Loucy (cell line): ENCODE results near the gene CAMTA1.

ENCODE experiments used
- H2AFZ ChIP-seq: fragments of 200-600 bp; sonication (generic); 2 replicates; pipeline ENCODE4 v1.6.0; 2016; ENCODE audit warnings: antibody characterized with exemption, mild to moderate bottlenecking, low read length, moderate library complexity
- H3F3A ChIP-seq: fragments of 200-600 bp; 2 replicates; pipeline ENCODE4 v1.6.0; 2016; ENCODE audit warnings: antibody characterized with exemption, low read depth, mild to moderate bottlenecking
- H3K27me3 ChIP-seq: fragments of 200-600 bp; sonication (generic); 2 replicates; pipeline ENCODE4 v1.6.1; 2014; ENCODE audit warnings: low read length, mild to moderate bottlenecking; ENCODE audit not compliant: insufficient read depth, poor library complexity, severe bottlenecking
- H3K36me3 ChIP-seq: fragments of 200-600 bp; sonication (generic); 2 replicates; pipeline ENCODE4 v1.6.1; 2016; ENCODE audit warnings: low read length; ENCODE audit not compliant: insufficient read depth
- H3K4me1 ChIP-seq: fragments of 200-600 bp; sonication (generic); 2 replicates; pipeline ENCODE4 v1.5.1; 2014; ENCODE audit warnings: low read length, mild to moderate bottlenecking; ENCODE audit not compliant: insufficient read depth, poor library complexity, severe bottlenecking
- H3K4me2 ChIP-seq: fragments of 200-600 bp; sonication (generic); 2 replicates; pipeline ENCODE4 v1.6.0; 2014; ENCODE audit warnings: antibody characterized with exemption, low read length, low read depth, mild to moderate bottlenecking; ENCODE audit not compliant: poor library complexity, severe bottlenecking
- H3K4me3 ChIP-seq: fragments of 200-600 bp; sonication (generic); 2 replicates; pipeline ENCODE4 v1.5.1; 2014; ENCODE audit warnings: low read length, mild to moderate bottlenecking, mixed read lengths; ENCODE audit not compliant: poor library complexity, severe bottlenecking
- H3K79me2 ChIP-seq: fragments of 200-600 bp; sonication (generic); 2 replicates; pipeline ENCODE4 v1.6.1; 2014; ENCODE audit warnings: low read length; ENCODE audit not compliant: insufficient read depth
- H3K9ac ChIP-seq: fragments of 200-600 bp; sonication (generic); 2 replicates; pipeline ENCODE4 v1.6.0; 2014; ENCODE audit warnings: mild to moderate bottlenecking, low read depth, low read length, moderate library complexity; ENCODE audit not compliant: poor library complexity, severe bottlenecking
- H3K9me2 ChIP-seq: fragments of 200-600 bp; sonication (generic); replicated peaks from 2 replicates; pipeline ENCODE4 v1.6.1; 2016; ENCODE audit warnings: low read depth, low read length, mixed read lengths
- H3K9me3 ChIP-seq: fragments of 200-600 bp; sonication (generic); 2 replicates; pipeline ENCODE4 v1.6.1; 2014; ENCODE audit warnings: mild to moderate bottlenecking, antibody characterized with exemption, low read length, low read depth; ENCODE audit not compliant: insufficient read depth
- H4K20me1 ChIP-seq: fragments of 200-600 bp; sonication (generic); 2 replicates; pipeline ENCODE4 v1.6.0; 2014; ENCODE audit warnings: antibody characterized with exemption, low read length, mild to moderate bottlenecking; ENCODE audit not compliant: insufficient read depth, poor library complexity, severe bottlenecking
- CTCF ChIP-seq: fragments of 200-600 bp; sonication (generic); conservative IDR thresholded peaks from 2 replicates; pipeline ENCODE4 v1.5.1; 2014; ENCODE audit warnings: mild to moderate bottlenecking, antibody characterized with exemption, low read length
- EZH2phosphoT487 ChIP-seq: fragments of 200-600 bp; IDR thresholded peaks from 2 replicates; pipeline ENCODE4 v1.6.1; 2018; ENCODE audit warnings: antibody characterized with exemption, mild to moderate bottlenecking, moderate library complexity, borderline replicate concordance

Gene CAMTA1

GRCh38 chr1:6775261-6776043, 9.8 kb upstream of the CAMTA1 start:
- no peak for TF ChIP-seq CTCF
- no peak overlapping the region for H3K4me3 ChIP-seq
- H3K27me3 ChIP-seq, result no peaks in the 10 kb centered on the region
- H3K4me1 ChIP-seq, result no peaks in the 10 kb centered on the region
- H3K9me2 ChIP-seq, result no peaks in the 10 kb centered on the region
- H4K20me1 ChIP-seq, result no peaks in the 10 kb centered on the region
- no peaks in the 10 kb centered on the region for H3K36me3 ChIP-seq
- no peaks in the 10 kb centered on the region for H3K9me3 ChIP-seq
- H3K9ac ChIP-seq, result no peak overlapping the region
- H3K4me2 ChIP-seq, result no peak overlapping the region
- H3F3A ChIP-seq, result no peaks in the 10 kb centered on the region
- H2AFZ ChIP-seq, result no peak overlapping the region
- no peaks in the 10 kb centered on the region for H3K79me2 ChIP-seq

- Histone ChIP-seq H4K20me1 (no peaks in the 10 kb centered on the region), H3K79me2 (no peaks in the 10 kb centered on the region), H2AFZ (no peak overlapping the region), H3K4me2 (no peak overlapping the region), H3K4me3 (no peak overlapping the region), H3K9me2 (no peaks in the 10 kb centered on the region), H3K9me3 (no peaks in the 10 kb centered on the region), H3K9ac (no peak overlapping the region), H3K27me3 (no peaks in the 10 kb centered on the region), H3K36me3 (no peaks in the 10 kb centered on the region), H3K4me1 (no peaks in the 10 kb centered on the region), H3F3A (no peaks in the 10 kb centered on the region)
- TF ChIP-seq EZH2phosphoT487 (no peak), CTCF (no peak)
Observed at GRCh38 chr1:6776389-6776788, 8.9 kb upstream of the CAMTA1 start.

- Histone ChIP-seq H3K9ac (no peak overlapping the region), H3K4me1 (no peaks in the 10 kb centered on the region), H3K36me3 (no peaks in the 10 kb centered on the region), H3K27me3 (no peaks in the 10 kb centered on the region), H3K79me2 (no peaks in the 10 kb centered on the region), H2AFZ (no peak overlapping the region), H3K9me3 (no peaks in the 10 kb centered on the region), H3K9me2 (no peaks in the 10 kb centered on the region), H3K4me2 (no peak overlapping the region), H4K20me1 (no peaks in the 10 kb centered on the region), H3F3A (no peaks in the 10 kb centered on the region), H3K4me3 (no peak overlapping the region)
- no peak for TF ChIP-seq EZH2phosphoT487
- TF ChIP-seq CTCF, result no peak
Observed at GRCh38 chr1:6776895-6777294, 8.4 kb upstream of the CAMTA1 start.
